Globus pallidus (tissue), 1 donor: ENCODE data around the gene NFATC4.

Experiments
- DNase-seq: peaks from one replicate; pipeline ENCODE4 v3.0.0-alpha.2; 2015; ENCODE audit warnings: low spot score

NFATC4 gene

DNA sequence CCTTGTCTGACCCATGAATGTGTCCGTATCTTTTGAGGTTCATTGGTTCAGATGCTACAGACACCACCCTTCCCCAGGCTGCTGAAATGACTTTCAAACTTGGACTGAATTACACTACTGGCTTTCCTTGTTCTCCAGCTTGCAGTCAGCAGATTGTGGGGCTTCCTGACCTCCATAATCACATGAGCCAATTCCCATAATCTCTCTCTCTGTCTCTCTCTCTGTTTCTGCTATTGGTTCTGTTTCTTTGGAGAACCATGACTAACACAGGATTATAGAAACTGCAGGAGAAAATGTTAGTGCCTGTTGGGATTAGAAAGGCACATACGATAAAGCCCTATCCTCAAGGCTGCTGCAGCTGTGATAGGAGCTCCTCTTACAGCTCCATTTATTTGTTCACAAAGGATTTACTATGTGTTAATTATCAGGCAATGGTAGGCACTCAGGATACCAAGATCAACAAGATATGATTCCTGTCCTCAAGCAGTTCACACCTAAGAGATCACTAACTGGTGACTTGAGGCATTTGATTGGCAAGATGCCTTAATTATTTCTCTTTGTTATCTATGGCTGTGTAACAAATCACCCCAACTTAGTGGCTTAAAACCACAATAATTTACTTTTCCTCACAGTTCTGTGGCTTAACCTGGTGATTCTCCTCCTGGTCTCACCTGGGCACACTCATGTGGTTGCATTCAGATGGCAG lies 20.6 kb downstream of the NFATC4 start:
- DNase-seq: no peak

DNA sequence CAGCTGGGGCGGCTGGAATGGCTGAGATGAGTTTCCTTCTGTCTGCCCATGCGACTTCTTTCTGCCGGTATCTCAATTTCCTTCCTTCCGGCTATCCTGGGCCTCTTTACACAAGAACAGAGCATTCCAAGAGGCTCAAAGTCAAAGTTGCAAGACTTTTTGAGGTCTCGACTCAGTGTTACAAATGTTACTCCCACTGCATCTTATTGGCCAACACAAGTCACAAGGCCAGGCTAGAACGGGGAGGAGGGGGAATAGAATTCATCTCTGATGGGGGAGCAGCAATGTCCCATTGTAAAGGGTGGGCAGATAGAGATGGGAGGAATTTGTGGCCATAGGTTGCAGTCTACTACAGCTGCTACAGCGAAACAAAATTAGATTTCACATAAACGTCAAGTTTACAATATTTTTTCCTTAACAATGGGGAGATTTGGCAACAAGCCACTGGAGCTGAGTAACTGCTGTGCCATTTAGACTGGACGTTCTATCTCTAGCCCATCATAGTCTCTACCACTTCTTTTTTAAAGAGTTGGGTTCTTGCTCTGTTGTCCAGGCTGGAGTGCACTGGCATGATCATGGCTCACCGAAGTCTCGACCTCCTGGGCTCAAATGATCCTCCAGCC lies 21.4 kb downstream of the NFATC4 start:
- DNase-seq: no peak

DNA sequence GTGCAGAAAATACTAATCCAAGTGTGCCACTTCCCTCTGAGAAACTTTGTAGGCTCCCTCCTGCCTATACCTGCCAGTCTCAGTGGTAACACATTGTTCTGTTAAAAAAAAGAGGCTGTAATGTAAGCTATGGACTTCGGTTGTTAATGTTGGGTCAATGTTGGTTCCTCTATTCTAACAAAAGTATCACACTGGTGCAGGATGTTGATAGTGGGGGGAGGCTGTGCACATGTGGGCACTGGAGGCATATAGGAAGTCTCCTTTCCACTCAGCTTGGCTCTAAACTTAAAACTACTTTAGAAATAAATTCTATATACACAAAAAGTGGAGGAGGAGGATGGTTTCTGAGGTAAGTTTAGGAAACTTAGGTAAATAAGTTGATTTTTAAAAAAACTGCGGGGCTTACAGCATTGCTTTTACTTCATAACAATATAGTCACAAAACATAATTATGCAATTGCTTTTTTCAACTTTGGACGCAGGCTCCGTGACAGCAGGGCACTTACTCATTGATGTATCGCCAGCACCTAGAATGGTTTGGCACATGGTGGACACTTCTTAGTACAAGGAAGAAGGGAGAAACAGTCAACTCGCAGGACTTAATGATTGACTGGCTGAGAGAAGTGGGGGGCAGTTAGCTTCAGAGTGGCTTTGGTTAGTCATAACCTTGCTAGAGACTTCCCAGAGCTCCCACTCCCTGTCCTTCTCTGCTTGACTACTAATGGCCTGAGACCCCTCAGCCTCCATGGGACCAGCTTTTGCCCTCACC lies 22.9 kb downstream of the NFATC4 start:
- DNase-seq: no peak

GRCh38 chr14:24392325-24393091 lies 24.5 kb downstream of the NFATC4 start:
- no peak for DNase-seq

DNA sequence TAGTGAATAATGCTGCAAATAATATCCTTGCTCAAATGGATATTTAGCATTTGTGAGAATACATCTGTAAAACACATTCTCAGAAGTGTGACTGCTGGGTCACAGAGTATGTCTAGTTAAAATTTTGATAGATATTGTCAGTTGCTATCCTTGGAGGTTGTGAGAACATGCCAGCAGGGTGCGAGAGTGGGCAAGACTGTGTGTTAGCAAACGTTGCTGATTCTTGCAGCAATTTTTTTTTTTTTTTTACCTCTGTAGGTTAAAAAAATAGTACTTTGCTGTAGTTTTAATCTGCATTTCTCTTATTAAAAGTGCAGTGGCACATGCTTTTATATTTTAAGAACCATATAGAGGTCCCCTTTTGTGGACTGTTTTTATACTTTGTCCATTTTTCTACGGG lies 26.3 kb downstream of the NFATC4 start:
- DNase-seq: no peak

GRCh38 chr14:24395609-24396582 lies 27.9 kb downstream of the NFATC4 start:
- DNase-seq: no peak

DNA sequence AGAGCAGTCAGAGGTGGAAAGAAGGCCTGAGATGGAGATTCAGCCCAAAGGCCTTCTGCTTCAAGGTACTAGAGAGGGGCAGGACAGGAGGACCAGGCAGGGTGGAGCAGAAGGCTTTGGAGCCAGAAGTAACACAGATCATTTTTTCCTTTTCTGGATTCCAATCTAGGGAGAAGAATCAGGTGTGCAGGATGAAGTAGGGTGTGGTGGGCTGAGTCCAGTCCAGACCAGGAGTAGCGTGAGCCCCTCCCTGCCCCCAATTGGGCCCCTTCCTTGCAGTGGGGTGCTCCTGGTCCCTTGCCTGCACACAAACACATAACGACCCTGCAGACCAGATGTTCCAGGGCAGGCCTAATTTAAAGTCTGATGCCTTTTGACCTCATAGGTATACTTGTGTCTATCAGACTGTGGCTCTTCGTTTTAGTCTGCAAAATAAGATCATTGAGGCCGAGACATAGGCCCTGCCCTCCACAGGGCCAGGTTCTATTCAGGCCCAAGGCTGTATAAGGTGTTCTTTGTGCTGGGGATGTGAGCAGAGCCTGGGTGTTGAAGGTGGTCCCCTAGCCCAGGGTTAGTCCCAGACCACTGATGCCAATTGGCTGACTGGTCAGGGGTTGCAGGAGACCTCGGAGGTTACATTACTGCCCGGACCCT lies 29.8 kb downstream of the NFATC4 start:
- no peak for DNase-seq

GRCh38 chr14:24398293-24398652 lies 30.3 kb downstream of the NFATC4 start:
- DNase-seq: no peak

GRCh38 chr14:24398653-24399446 lies 30.9 kb downstream of the NFATC4 start, which contains the start of gene NYNRIN:
NYNRIN (plus strand) TSS chr14:24399003; CDS start chr14:24399247, 244 bp downstream.
- no peak for DNase-seq

DNA sequence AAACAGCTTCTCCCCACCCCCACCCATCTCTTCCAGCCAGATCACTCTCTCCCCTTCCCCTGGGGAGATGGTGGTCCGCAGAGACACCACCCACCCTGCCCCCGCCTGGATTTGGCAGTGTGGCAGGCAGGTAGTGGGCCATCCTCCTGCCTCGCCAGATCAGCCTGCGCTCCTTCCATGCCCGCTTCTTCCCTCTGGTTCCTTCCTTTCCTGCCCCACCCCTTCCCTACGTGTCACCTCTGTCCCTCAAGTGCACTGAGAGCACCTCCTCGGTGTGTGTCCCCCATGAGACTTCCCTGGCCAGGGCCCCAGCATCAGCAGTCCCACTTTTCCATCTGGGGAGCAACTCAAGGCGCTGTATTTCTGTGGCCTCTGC lies 31.5 kb downstream of the NFATC4 start:
- no peak for DNase-seq

GRCh38 chr14:24399999-24400718 lies 32.2 kb downstream of the NFATC4 start:
- no peak for DNase-seq

DNA sequence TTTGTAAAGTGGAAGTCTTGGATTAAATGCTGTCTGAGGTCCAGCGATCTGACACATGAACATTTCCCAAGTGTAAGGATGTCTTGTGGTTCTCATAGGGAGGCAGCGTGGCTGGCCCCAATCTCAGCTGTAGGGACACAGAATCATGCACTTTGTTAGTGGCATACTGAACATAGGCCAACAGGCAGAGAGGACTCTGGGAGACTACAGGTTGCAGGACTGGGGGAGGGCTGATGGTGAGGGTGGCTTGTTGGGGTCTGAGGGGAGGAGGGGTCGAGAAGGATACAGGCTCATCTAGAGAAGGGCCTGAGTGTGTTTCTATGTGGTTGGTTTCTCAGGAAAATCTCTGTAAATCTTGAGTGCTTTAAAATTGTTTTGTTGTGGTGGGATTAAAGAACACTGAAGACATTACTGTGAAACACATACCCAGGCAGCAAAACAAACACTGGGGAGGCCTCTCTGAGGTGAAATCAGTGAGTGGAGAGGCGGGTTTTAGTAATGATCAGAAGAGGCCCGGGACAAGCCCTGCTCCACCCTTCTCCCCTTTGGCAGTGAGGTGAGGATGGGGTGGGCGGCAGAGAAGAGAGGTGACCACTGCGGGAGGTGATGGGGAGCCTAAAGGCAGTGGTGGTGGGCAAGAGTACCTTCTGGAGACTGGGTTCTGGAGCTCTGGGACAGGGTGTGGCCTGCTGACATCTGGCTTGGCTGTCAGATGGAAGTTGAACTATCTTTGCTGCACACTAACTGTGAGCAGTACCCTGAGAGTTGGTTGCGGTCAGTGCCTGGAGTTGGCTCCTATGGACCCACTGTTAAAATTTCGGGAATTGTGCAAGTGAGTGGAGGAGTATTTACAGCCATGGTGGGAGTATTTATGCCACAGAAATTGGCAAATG lies 34.1 kb downstream of the NFATC4 start:
- DNase-seq: no peak

DNA sequence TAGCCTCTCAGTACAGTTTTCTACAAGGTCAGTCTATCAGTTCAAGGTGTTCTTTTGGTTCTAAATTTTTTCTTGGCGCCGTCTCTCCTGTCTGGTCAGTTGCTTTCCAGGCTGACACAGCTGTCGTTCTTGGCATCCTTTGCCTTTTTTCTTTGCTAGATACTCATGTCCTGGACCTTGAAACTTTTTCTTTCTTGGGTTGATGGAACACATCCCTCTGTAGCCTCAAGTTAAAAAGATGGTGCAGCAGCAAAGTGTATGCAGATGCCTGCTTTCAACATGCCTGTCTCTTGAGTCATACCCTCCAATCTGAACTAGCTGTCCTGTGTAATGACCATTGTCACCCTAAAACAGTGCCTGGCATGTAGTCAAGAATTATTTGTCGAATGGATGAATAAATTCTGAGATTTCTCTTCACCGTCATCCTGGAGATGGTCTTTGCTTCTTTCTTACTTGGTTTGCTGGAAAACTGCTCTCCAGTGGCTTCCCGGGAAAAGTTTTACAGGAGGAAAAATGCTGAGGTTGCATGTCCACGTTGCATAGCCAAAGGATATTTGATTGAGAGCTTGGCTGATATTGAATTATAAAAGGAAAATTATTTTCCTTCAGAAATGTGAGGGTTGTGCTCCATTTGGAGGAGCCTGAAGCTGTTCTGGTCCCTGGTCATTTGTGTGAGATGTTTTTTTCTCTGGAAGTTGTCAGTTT lies 35.5 kb downstream of the NFATC4 start:
- no peak for DNase-seq

DNA sequence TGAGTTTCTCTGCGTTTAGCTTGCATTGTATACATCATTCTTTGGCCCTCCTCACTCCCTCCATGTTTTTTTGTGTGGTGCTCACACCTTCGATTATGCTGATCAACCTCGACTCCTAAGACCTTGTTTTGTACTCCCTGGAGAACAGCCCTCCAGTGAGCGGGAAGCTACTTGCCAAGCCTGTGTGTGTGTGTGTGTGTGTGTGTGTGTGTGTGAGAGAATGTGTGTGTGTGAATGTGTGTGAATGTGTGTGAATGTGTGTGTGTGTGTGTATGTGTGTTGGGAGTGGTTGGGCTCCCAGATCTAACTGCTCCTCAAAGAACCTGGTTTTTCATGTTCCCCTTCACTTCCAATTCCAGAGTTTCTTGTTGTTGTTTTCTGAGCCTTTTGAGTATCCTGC lies 36.8 kb downstream of the NFATC4 start:
- no peak for DNase-seq

GRCh38 chr14:24406416-24406815 lies 38.4 kb downstream of the NFATC4 start:
- no peak for DNase-seq

DNA sequence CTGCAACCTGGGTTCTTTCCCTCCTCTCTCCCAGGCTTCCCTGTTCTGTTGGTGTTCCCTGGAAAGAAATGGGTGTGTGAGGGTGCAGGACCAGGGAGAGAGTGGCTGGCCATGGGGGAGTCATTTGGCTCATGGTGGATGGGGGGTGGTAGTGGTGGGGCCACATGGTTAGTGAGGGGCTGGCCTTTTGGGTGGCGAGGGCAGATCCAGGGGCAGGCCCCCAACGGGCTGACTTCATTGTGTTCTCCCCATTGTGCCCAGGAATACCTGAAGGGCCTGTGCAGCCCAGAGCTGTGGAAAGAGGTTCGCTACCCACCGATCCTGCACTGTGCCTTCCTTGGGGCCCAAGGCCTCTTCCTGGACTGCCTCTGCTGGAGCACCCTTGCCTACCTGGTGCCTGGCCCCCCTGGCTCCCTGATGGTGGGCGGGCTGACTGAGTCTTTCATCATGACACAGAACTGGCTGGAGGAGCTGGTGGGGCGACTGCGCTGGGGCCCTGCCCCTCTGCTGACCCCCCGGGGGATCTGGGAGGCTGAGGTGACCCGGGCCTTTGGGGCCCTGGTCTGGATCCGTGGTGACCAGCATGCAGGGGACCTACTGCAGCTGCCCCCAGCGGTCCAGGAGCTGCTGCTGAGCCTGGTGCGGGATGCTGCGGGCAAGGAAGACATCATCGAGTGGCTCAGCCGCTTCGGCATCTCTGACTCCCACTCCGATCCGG lies 39.8 kb downstream of the NFATC4 start:
- DNase-seq: no peak

DNA sequence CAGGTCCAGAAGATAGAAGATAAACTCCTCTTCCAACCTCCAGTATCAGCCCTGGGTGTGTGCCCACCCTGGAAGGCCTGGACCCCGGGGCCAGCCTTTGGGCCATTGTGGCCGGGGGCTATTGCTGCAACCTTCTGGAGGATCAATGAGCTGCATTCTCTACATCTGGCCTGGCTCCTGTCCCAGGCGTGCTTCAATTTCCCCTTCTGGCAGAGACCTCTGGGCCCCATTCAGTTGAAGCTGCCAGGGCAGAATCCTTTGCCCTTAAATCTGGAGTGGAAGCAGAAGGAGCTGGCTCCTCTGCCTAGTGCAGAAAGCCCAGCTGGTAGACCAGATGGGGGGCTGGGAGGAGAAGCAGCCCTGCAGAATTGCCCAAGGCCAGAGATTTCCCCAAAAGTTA lies 40.8 kb downstream of the NFATC4 start:
- no peak for DNase-seq
